ENCODE results near the gene AURKA.
"Not testable (repeated sequence)": the region's sequence is repeated elsewhere in the genome, so short reads cannot be mapped to it uniquely, and the experiment has no call there.

Gene AURKA

GRCh38 chr20:56358600-56359211, 33.3 kb downstream of the AURKA start, which contains the start of gene FAM210B:
TSS of gene FAM210B (plus strand) at chr20:56358974. CDS start at chr20:56359006, 32 bp downstream.
- DNase-seq (ENCODE audit: low read depth) = peak; percentile 80

- no peak for DNase-seq (ENCODE audit: low read depth)
Observed at GRCh38 chr20:56358070-56358469, 33.9 kb downstream of the AURKA start.

DNA sequence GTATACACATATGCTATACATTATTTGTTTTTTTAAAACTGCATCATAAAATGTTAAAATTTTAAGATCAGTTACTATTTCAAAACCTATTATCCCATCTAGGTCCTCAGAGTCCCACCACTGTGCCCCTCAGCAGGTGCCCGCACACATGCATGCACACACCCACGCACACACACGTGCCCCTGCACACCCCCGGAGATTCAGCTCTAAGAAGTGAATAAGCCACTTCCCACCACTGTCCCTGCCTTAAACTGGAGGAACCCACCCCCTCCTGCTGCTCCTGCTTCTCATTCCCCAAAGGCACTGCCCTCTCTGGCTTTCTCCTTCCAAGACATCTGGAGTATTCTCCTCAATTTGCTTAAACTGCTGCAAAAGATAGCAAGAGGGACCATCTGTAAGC, 38.7 kb downstream of the AURKA start:
- no peak for DNase-seq (ENCODE audit: low read depth)

GRCh38 chr20:56352345-56353055, 39.5 kb downstream of the AURKA start:
- DNase-seq (ENCODE audit: low read depth) = no peak

DNA sequence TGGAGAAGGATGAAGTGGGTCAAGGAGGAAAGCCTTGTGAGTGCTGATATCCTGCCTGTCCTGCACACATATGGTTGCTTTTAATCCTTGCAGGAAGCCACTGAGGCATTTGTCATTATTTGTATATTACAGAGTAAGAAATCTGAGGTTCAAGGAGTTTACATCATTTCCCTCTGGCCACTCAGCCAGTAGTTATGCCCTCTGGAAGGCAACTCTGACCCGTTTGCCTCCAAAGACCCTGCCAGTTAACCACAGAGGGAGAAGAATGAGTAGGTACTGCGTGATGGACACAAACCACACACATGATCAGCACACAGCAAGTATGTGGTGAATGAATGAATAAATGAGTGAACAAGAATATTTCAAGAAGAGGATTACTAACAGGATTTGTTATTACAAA, 41.2 kb downstream of the AURKA start:
- no peak for DNase-seq (ENCODE audit: low read depth)

DNA sequence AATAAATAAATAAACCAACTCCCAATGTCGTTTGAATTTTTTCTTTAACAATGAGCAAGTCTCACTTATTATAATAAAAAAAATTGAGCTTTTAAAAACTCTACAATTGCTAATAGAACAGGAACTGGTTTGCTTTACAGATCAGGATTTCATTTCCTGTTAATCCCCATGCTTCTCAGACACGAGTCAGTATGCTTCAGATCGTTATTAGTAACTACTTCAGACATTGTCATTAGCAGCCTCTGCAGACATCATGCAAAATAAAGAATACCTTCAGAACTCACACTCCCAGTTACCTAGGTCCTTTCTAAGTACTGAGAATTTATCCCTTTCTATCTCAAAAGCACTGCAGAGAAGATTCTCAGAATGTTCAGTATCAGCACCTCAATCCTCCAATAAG, 43.3 kb downstream of the AURKA start:
- DNase-seq (ENCODE audit: low read depth) = no peak

GRCh38 chr20:56348305-56348693, 43.7 kb downstream of the AURKA start:
- no peak for DNase-seq (ENCODE audit: low read depth)

DNA sequence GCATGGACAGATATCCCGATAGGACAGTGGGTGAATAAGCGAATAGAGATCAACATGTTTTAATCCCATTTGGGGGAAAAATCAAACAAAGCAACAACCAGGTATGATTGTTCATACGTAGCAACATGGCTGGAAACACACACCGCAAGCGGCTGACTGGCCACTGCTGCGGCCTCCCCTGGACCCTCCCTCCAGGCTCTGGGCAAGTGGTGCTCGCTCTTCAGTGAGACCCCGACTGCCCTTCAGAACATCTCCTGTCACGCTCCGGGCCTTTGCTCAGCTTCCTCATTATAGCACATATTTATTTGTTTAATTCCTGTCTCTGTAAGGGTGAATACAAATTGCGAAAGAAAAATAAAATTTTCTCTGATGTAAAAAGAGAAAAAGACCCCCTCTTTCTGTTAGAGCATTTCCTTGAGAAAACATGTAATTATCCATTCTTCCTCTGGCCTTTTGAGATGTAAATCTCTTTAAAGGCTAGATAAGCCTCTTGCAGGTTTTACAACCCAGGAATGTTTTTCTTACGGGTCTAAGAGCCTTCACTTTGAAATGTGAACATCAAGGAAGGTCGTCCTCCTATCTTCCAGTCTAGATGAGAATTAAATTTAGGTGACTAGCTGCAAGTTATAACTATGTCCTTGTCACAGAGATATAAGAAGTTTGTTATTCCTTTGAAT, 44.2 kb downstream of the AURKA start:
- no peak for DNase-seq (ENCODE audit: low read depth)

DNA sequence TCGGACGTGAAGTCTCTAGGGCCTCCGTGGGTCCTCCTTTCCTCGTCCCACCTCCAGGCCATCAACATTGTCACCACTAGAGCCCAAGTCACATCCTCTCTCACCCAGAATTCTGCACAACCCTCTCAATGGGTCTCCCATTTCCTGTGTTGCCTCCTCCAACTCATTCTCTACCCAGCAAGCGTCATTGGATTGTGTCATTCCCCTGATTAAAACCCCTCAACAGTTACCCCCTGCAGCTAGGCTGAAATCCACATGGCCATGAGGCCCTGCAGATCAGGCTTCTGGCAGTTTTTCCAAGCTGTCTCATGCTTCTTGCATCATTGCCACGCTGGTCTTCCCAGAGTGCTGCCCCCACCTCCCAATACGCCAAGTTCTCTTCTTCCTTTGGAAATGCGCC, 46.1 kb downstream of the AURKA start:
- DNase-seq (ENCODE audit: low read depth) = no peak

DNA sequence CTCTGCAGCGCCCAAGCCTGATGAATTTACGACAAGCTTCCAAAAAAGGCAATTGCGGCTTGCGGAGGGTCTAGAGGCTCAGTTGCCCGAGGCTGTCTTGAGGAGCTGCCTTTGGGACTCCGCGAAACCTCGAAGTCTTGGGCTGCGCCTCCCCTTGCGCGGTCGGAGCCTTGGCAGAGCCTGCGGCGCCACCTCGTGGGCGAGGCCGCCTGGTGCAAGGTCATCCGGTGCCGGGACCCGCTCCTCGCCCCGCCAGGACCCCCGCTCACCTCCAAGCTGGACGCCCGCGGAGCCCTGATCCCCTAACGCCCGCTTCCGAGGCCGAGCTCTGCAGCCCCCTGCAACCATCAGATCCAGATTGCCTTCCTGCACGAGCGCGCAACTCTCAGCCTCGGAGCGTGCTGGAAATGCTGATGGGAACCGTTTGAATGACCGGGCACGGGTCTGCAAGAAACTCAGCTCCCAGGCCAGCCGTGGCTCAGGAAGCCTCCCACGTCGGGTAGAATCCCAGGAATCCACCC, 48.1 kb downstream of the AURKA start:
- DNase-seq (ENCODE audit: low read depth) = peak; percentile 7

- DNase-seq (ENCODE audit: low read depth) = no peak
Observed at GRCh38 chr20:56342783-56343182, 49.2 kb downstream of the AURKA start.

- DNase-seq (ENCODE audit: low read depth) = not testable (repeated sequence)
Observed at GRCh38 chr20:56336709-56337108, 55.3 kb downstream of the AURKA start.

- DNase-seq (ENCODE audit: low read depth) = no peak
Observed at GRCh38 chr20:56328861-56329260, 63.2 kb downstream of the AURKA start.

DNA sequence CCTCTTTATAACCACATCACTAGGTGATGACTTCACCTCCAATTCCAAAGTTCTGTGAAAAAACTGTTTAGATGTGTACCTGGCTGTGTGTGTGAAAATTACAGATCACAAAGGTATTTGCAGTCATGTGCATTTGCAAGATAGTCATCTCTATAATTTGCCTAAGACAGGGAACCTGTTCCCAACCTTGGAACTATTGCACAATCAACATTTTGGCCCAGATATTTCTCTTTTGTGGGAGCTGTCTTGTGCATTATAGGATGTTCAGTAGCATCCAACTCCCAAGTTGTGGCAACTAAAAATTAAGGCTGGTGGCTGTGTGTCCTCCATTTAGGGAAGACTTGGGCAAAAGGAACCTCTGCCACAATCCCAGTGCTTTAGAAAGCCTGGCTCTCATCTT, 67.2 kb downstream of the AURKA start:
- no peak for DNase-seq (ENCODE audit: low read depth)

- DNase-seq (ENCODE audit: low read depth) = no peak
Observed at GRCh38 chr20:56323656-56324055, 68.4 kb downstream of the AURKA start.

DNA sequence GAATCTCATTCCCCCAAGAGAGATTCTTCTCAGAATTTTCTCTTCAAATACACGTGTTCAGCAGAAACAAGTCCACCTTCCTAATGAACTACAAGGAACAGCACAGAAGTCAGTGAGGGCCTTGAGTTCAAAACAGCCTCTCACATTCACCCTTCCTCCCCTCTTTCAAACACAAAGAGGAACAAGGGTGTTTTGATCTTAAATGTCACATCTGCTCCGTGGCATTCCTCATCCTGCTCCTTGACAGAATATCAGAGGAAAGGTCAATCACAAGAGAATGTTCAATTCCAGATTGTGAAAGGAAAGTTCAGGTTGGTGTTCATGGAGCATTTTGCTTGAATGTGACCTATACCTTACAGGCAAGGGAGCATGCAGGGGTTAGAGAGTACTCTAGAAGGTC, 68.8 kb downstream of the AURKA start:
- no peak for DNase-seq (ENCODE audit: low read depth)

DNA sequence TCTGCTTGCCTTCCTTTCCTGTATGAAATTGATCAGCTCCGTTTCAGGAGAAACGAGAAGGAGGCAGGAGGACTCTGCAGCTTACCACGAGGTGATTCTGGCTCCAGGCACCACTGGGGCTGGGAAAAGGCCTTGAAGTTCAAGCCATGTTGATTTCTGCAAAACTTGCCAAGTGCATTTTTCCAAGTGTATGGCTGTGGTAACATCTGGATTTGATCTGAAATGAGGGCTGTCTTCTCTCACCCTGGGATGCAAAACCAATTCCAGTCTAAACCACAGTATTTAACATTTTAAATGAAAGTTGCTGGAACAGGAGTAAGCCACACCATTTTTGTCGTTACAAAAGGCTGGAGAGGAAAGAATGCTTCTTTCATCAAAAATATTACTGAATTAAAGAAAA, 69.3 kb downstream of the AURKA start:
- DNase-seq (ENCODE audit: low read depth) = no peak

Measured in activated T-helper 1 cell treated with Interleukin-2 at 50 U/mL for 16 hours (primary cell).